SK-N-SH (cell line): Measurements from ENCODE around the gene FMC1.

Source experiments
- CHD2 ChIP-seq: fragments of 150-350 bp; IDR thresholded peaks from 2 replicates; pipeline ENCODE4 v1.6.1; 2018; ENCODE audit warnings: low read length; ENCODE audit not compliant: partially characterized antibody
- EZH2phosphoT487 ChIP-seq: fragments of 200-600 bp; sonication (generic); IDR thresholded peaks from 2 replicates; pipeline ENCODE4 v1.6.1; 2017; ENCODE audit warnings: low read depth, mixed run types, mild to moderate bottlenecking, antibody characterized with exemption, moderate library complexity, borderline replicate concordance
- FOXM1 ChIP-seq: IDR thresholded peaks from 2 replicates; pipeline ENCODE4 v1.4.0; 2012; ENCODE audit warnings: low read depth, mild to moderate bottlenecking
- JUND ChIP-seq: IDR thresholded peaks from 2 replicates; pipeline ENCODE4 v1.4.0; 2012
- MXI1 ChIP-seq: IDR thresholded peaks from 2 replicates; pipeline ENCODE4 v1.6.1; 2012; ENCODE audit warnings: mild to moderate bottlenecking, low read depth, low read length, improper control_type of control experiment
- POLR2AphosphoS5 ChIP-seq: IDR thresholded peaks from 2 replicates; pipeline ENCODE4 v1.6.1; 2012; ENCODE audit warnings: low read depth, low read length
- RAD21 ChIP-seq: IDR thresholded peaks from 2 replicates; pipeline ENCODE4 v1.6.1; 2012; ENCODE audit warnings: mild to moderate bottlenecking, low read length
- TEAD4 ChIP-seq: IDR thresholded peaks from 2 replicates; pipeline ENCODE4 v1.4.0; 2012; ENCODE audit warnings: mild to moderate bottlenecking, borderline replicate concordance; ENCODE audit not compliant: insufficient read depth
- TF ChIP-seq, protein P1 (sequence below): fragments of 200-600 bp; sonication (generic); IDR thresholded peaks from 2 replicates; pipeline ENCODE4 v1.6.1; 2017; ENCODE audit warnings: antibody characterized with exemption, mild to moderate bottlenecking, moderate library complexity
- TF ChIP-seq, protein P2 (sequence below): IDR thresholded peaks from 2 replicates; pipeline ENCODE4 v1.4.0; 2012; ENCODE audit warnings: low read depth
- TF ChIP-seq, protein P3 (sequence below): IDR thresholded peaks from 2 replicates; pipeline ENCODE4 v1.4.0; 2012; ENCODE audit warnings: low read depth, borderline replicate concordance

DNA sequence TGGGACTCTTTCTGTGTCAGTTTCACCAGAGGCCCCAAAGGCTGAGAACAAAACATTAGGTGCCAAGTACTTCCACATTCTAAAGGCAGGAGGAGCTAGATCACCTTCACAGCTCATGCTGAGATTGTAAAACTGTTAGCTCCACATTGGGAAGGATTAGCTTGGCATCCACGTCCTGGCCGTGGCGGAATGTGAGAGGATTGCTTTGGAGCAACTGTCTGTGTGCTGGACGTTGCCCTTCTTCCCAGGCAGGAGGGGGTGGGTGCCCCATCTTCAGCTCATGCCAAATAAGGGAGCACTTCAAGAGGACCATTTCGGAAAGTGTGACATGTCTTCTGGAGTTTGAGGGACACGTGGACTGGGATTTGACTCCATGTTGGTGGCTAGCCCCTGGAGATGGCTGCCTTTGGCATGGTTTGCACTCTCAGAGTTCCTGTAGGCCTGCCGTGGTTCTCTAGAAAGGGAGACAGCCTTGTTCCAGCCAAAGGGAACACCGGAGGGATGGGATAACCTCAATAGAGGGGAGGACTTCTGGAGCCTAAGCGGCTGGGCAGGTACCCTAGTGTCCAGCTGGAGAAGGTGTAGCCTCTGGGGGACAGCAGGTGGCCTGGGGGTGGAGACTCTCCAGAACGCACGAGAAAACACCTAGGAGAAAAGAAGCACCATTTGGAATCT, 19.9 kb upstream of the FMC1 start:
- TF ChIP-seq, protein P1, sequence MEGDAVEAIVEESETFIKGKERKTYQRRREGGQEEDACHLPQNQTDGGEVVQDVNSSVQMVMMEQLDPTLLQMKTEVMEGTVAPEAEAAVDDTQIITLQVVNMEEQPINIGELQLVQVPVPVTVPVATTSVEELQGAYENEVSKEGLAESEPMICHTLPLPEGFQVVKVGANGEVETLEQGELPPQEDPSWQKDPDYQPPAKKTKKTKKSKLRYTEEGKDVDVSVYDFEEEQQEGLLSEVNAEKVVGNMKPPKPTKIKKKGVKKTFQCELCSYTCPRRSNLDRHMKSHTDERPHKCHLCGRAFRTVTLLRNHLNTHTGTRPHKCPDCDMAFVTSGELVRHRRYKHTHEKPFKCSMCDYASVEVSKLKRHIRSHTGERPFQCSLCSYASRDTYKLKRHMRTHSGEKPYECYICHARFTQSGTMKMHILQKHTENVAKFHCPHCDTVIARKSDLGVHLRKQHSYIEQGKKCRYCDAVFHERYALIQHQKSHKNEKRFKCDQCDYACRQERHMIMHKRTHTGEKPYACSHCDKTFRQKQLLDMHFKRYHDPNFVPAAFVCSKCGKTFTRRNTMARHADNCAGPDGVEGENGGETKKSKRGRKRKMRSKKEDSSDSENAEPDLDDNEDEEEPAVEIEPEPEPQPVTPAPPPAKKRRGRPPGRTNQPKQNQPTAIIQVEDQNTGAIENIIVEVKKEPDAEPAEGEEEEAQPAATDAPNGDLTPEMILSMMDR, result peak; percentile 56
- TF ChIP-seq TEAD4, result no peak
- TF ChIP-seq RAD21, result peak; percentile 49
- TF ChIP-seq, protein P2, sequence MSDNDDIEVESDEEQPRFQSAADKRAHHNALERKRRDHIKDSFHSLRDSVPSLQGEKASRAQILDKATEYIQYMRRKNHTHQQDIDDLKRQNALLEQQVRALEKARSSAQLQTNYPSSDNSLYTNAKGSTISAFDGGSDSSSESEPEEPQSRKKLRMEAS, result no peak
- TF ChIP-seq FOXM1, result no peak
- no peak for TF ChIP-seq EZH2phosphoT487
- no peak for TF ChIP-seq JUND
- TF ChIP-seq, protein P3, sequence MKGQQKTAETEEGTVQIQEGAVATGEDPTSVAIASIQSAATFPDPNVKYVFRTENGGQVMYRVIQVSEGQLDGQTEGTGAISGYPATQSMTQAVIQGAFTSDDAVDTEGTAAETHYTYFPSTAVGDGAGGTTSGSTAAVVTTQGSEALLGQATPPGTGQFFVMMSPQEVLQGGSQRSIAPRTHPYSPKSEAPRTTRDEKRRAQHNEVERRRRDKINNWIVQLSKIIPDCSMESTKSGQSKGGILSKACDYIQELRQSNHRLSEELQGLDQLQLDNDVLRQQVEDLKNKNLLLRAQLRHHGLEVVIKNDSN, result no peak
- TF ChIP-seq MXI1, result no peak
- TF ChIP-seq CHD2, result no peak
- no peak for TF ChIP-seq POLR2AphosphoS5
